H1 (cell line): ENCODE results near the gene BGN.

Experiments
- EP300 ChIP-seq, 2 experiments: IDR thresholded peaks; 1 replicate in 1 of 2; 2 replicates in 1 of 2; pipeline ENCODE4 v1.6.1; 2011 to 2012; ENCODE audit warnings: low read depth in 2 of 2, low read length in 2 of 2, mild to moderate bottlenecking in 2 of 2, borderline replicate concordance in 1 of 2, inconsistent platforms in 1 of 2, moderate library complexity in 1 of 2
- FOSL1 ChIP-seq: IDR thresholded peaks from 2 replicates; pipeline ENCODE4 v1.6.1; 2011; ENCODE audit warnings: mild to moderate bottlenecking, low read depth, low read length, moderate library complexity; ENCODE audit not compliant: insufficient read depth
- KDM1A ChIP-seq: fragments of 200-600, 300-600 bp; sonication (generic); IDR thresholded peaks from 2 replicates; pipeline ENCODE4 v1.7.1; 2016; ENCODE audit warnings: mild to moderate bottlenecking, low read length, borderline replicate concordance
- MAFK ChIP-seq: IDR thresholded peaks from 2 replicates; pipeline ENCODE4 v1.6.1; 2012; ENCODE audit warnings: low read depth, mild to moderate bottlenecking, improper control_type of control experiment, low read length
- POLR2A ChIP-seq, 2 experiments: IDR thresholded peaks; 1 replicate in 1 of 2; 2 replicates in 1 of 2; pipeline ENCODE4 v1.6.1; 2011; ENCODE audit warnings: low read depth in 2 of 2, low read length in 2 of 2, mild to moderate bottlenecking in 2 of 2; ENCODE audit errors: control extremely low read depth in 1 of 2
- RFX5 ChIP-seq: IDR thresholded peaks from 2 replicates; pipeline ENCODE4 v1.6.1; 2011; ENCODE audit warnings: low read depth, low read length, improper control_type of control experiment, borderline replicate concordance
- RNF2 ChIP-seq: fragments of 200-900, 300-1000 bp; sonication (generic); IDR thresholded peaks from 2 replicates; pipeline ENCODE4 v1.7.1; 2016; ENCODE audit warnings: borderline replicate concordance, low read depth, mild to moderate bottlenecking, antibody characterized with exemption, low read length; ENCODE audit not compliant: poor library complexity, severe bottlenecking; ENCODE audit errors: missing control alignments
- SIN3A ChIP-seq, 2 experiments: IDR thresholded peaks in 1 of 2; conservative IDR thresholded peaks in 1 of 2; 2 replicates each; pipeline ENCODE4 v1.6.1; 2011 to 2012; ENCODE audit warnings: low read length in 2 of 2, improper control_type of control experiment in 1 of 2, low read depth in 1 of 2, mild to moderate bottlenecking in 1 of 2
- SP2 ChIP-seq: IDR thresholded peaks from 2 replicates; pipeline ENCODE4 v1.6.1; 2012; ENCODE audit warnings: mild to moderate bottlenecking, low read length, inconsistent platforms
- TAF1 ChIP-seq: IDR thresholded peaks from 2 replicates; pipeline ENCODE4 v1.6.1; 2011; ENCODE audit warnings: mild to moderate bottlenecking, low read depth, low read length
- TCF12 ChIP-seq: IDR thresholded peaks from 2 replicates; pipeline ENCODE4 v1.6.1; 2011; ENCODE audit warnings: low read depth, mild to moderate bottlenecking, low read length
- TF ChIP-seq, protein P1 (sequence below), 3 experiments: IDR thresholded peaks; 1 replicate in 2 of 3; 2 replicates in 1 of 3; pipeline versions ENCODE4 v1.5.1 to v1.6.1; 2011; ENCODE audit warnings: low read length in 3 of 3, mild to moderate bottlenecking in 3 of 3, inconsistent platforms in 2 of 3, low read depth in 1 of 3, moderate library complexity in 1 of 3; ENCODE audit not compliant: insufficient read depth in 1 of 3; ENCODE audit errors: control extremely low read depth in 1 of 3

DNA sequence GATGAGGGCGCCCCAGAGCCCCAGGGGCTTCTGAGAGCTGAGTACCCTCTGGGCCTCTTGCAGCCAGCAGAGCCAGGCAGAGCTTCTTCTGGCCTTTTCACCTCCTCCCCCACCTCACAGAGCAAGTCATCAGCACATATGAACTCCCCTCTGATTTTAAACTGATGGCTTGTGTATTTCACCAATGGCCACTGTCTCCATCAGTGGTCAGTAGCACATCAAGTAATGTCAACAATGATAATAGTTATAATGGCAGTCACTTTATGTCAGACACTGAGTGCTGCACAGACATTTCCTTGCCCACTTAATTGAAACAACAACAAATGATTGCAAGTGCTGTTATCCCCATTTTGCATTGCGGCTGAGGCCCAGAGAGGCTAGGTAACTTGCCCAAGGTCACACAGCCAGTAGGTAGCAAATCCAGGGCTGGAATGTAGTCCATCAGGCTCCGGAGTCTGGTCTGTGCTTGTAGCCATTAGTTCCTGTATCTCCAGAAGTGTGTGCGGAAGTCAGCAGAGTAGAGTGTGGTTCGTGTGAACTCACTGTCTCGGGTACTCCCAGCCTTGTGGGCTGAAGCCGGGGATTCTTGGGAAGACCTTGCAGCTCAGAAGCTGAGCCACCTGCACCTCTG, 25.6 kb downstream of the BGN start:
- TF ChIP-seq, protein P1, sequence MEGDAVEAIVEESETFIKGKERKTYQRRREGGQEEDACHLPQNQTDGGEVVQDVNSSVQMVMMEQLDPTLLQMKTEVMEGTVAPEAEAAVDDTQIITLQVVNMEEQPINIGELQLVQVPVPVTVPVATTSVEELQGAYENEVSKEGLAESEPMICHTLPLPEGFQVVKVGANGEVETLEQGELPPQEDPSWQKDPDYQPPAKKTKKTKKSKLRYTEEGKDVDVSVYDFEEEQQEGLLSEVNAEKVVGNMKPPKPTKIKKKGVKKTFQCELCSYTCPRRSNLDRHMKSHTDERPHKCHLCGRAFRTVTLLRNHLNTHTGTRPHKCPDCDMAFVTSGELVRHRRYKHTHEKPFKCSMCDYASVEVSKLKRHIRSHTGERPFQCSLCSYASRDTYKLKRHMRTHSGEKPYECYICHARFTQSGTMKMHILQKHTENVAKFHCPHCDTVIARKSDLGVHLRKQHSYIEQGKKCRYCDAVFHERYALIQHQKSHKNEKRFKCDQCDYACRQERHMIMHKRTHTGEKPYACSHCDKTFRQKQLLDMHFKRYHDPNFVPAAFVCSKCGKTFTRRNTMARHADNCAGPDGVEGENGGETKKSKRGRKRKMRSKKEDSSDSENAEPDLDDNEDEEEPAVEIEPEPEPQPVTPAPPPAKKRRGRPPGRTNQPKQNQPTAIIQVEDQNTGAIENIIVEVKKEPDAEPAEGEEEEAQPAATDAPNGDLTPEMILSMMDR (IDR thresholded peaks at IDR 0.05; ENCODE audit: control extremely low read depth in 1 of 3, insufficient read depth in 1 of 3, low read depth in 1 of 3, low read length in 3 of 3): no peak
- TF ChIP-seq RFX5: no peak
- no peak for TF ChIP-seq POLR2A (IDR thresholded peaks at IDR 0.05; ENCODE audit: control extremely low read depth in 1 of 2, low read depth in 2 of 2, low read length in 2 of 2)
- TF ChIP-seq SIN3A (conservative IDR thresholded peaks at IDR 0.05 in 1 of 2, IDR thresholded peaks at IDR 0.05 in 1 of 2; ENCODE audit: low read depth in 1 of 2, low read length in 2 of 2): no peak
- TF ChIP-seq FOSL1: no peak
- TF ChIP-seq MAFK: no peak
- TF ChIP-seq SP2: no peak
- TF ChIP-seq TCF12: no peak
- TF ChIP-seq RNF2: no peak
- TF ChIP-seq KDM1A: no peak
- TF ChIP-seq EP300 (IDR thresholded peaks at IDR 0.05; ENCODE audit: borderline replicate concordance in 1 of 2, low read depth in 2 of 2, low read length in 2 of 2): no peak
- TF ChIP-seq TAF1: no peak
